GM18508 (cell line): ENCODE results near the gene UNC5B.

Experiments
- ATAC-seq: cut with Tn5 transposase; IDR thresholded peaks from one replicate; pipeline ENCODE4 v1.9.1; 2021; ENCODE audit warnings: moderate number of reproducible peaks; ENCODE audit not compliant: insufficient read depth, unreplicated experiment

The UNC5B gene

GRCh38 chr10:71278691-71279588, 66.6 kb downstream of the UNC5B start:
- no peak for ATAC-seq

GRCh38 chr10:71279590-71280170, 67.3 kb downstream of the UNC5B start:
- no peak for ATAC-seq

- no peak for ATAC-seq
These were observed 67.8 kb downstream of the UNC5B start for GRCh38 chr10:71280216-71280615.

GRCh38 chr10:71280825-71281224, 68.5 kb downstream of the UNC5B start:
- no peak for ATAC-seq

- ATAC-seq: no peak
These were observed 69.4 kb downstream of the UNC5B start for GRCh38 chr10:71281646-71282322.

- ATAC-seq: no peak
These were observed 69.9 kb downstream of the UNC5B start for GRCh38 chr10:71282323-71282680.

GRCh38 chr10:71283410-71283809, 71.0 kb downstream of the UNC5B start:
- no peak for ATAC-seq

- ATAC-seq: no peak
These were observed 71.5 kb downstream of the UNC5B start for GRCh38 chr10:71283876-71284275.

GRCh38 chr10:71284544-71285179, 72.3 kb downstream of the UNC5B start:
- no peak for ATAC-seq

- ATAC-seq: no peak
These were observed 72.8 kb downstream of the UNC5B start for GRCh38 chr10:71285180-71285545.

- no peak for ATAC-seq
These were observed 73.6 kb downstream of the UNC5B start for GRCh38 chr10:71285986-71286385.

GRCh38 chr10:71286521-71287294, 74.3 kb downstream of the UNC5B start:
- ATAC-seq: no peak

- ATAC-seq: no peak
These were observed 75.1 kb downstream of the UNC5B start for GRCh38 chr10:71287456-71287855.

GRCh38 chr10:71288461-71288860, 76.1 kb downstream of the UNC5B start:
- no peak for ATAC-seq

GRCh38 chr10:71289421-71290130, 77.2 kb downstream of the UNC5B start:
- ATAC-seq: no peak

- ATAC-seq: no peak
These were observed 78.0 kb downstream of the UNC5B start for GRCh38 chr10:71290331-71290730.

- ATAC-seq: no peak
These were observed 78.6 kb downstream of the UNC5B start for GRCh38 chr10:71290806-71291527.

GRCh38 chr10:71291528-71291900, 79.1 kb downstream of the UNC5B start:
- no peak for ATAC-seq
